AG20443 (cell line): Measurements from ENCODE around the gene TWF2.

ENCODE experiments used
- DNase-seq: peaks from one replicate; pipeline ENCODE4 v3.0.0; 2012; ENCODE audit warnings: low spot score, mixed read lengths

Gene TWF2

GRCh38 chr3:52202384-52203077, 36.4 kb downstream of the TWF2 start:
- no peak for DNase-seq

- DNase-seq = no peak
Observed at GRCh38 chr3:52200981-52201679, 37.8 kb downstream of the TWF2 start.

GRCh38 chr3:52198643-52199608, 40.0 kb downstream of the TWF2 start:
- no peak for DNase-seq

GRCh38 chr3:52197842-52198625, 40.9 kb downstream of the TWF2 start, which contains the start of gene ALAS1:
ALAS1 (plus strand) TSS chr3:52198160; CDS start chr3:52199242, 1,082 bp downstream.
- peak; percentile 99 for DNase-seq

GRCh38 chr3:52197499-52197841, 41.5 kb downstream of the TWF2 start:
- no peak for DNase-seq

- DNase-seq = no peak
Observed at GRCh38 chr3:52196977-52197376, 42.0 kb downstream of the TWF2 start.

GRCh38 chr3:52195823-52196331, 43.1 kb downstream of the TWF2 start:
- DNase-seq = peak; percentile 75

- DNase-seq = no peak
Observed at GRCh38 chr3:52195291-52195597, 43.7 kb downstream of the TWF2 start.

GRCh38 chr3:52194485-52195290, 44.3 kb downstream of the TWF2 start:
- DNase-seq = no peak

GRCh38 chr3:52193065-52193464, 45.9 kb downstream of the TWF2 start:
- DNase-seq = peak; percentile 79

- DNase-seq = no peak
Observed at GRCh38 chr3:52191663-52192062, 47.3 kb downstream of the TWF2 start.

GRCh38 chr3:52190294-52191074, 48.5 kb downstream of the TWF2 start:
- DNase-seq = peak; percentile 53

GRCh38 chr3:52188556-52188955, 50.4 kb downstream of the TWF2 start:
- DNase-seq = no peak

- no peak for DNase-seq
Observed at GRCh38 chr3:52186729-52187128, 52.2 kb downstream of the TWF2 start.

- no peak for DNase-seq
Observed at GRCh38 chr3:52185837-52186236, 53.1 kb downstream of the TWF2 start.

GRCh38 chr3:52185311-52185710, 53.6 kb downstream of the TWF2 start:
- no peak for DNase-seq

- DNase-seq = no peak
Observed at GRCh38 chr3:52184690-52185089, 54.3 kb downstream of the TWF2 start.

- no peak for DNase-seq
Observed at GRCh38 chr3:52183786-52184445, 55.0 kb downstream of the TWF2 start.

GRCh38 chr3:52182691-52183090, 56.3 kb downstream of the TWF2 start:
- DNase-seq = no peak
